ENCODE results near the gene ITIH1.

ITIH1 gene

GRCh38 chr3:52809662-52810377 lies 32.4 kb downstream of the ITIH1 start:
- TF ChIP-seq, protein P1, sequence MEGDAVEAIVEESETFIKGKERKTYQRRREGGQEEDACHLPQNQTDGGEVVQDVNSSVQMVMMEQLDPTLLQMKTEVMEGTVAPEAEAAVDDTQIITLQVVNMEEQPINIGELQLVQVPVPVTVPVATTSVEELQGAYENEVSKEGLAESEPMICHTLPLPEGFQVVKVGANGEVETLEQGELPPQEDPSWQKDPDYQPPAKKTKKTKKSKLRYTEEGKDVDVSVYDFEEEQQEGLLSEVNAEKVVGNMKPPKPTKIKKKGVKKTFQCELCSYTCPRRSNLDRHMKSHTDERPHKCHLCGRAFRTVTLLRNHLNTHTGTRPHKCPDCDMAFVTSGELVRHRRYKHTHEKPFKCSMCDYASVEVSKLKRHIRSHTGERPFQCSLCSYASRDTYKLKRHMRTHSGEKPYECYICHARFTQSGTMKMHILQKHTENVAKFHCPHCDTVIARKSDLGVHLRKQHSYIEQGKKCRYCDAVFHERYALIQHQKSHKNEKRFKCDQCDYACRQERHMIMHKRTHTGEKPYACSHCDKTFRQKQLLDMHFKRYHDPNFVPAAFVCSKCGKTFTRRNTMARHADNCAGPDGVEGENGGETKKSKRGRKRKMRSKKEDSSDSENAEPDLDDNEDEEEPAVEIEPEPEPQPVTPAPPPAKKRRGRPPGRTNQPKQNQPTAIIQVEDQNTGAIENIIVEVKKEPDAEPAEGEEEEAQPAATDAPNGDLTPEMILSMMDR (IDR thresholded peaks at IDR 0.05): no peak
- Histone ChIP-seq H3K36me3 (peaks cover 9 to 34% (median 26%) of the 10 kb centered on the region in 3 donors), H3K4me3 (no peak overlapping the region), H3K9me3 (no peaks in the 10 kb centered on the region), H3K4me1 (no peaks in the 10 kb centered on the region), H3K27me3 (no peaks in the 10 kb centered on the region), H3K27ac (no peak overlapping the region)
- no peak for DNase-seq
- intact Hi-C loops (cut with DNase I; ENCODE audit: low total_unique reads): no loop called here

DNA sequence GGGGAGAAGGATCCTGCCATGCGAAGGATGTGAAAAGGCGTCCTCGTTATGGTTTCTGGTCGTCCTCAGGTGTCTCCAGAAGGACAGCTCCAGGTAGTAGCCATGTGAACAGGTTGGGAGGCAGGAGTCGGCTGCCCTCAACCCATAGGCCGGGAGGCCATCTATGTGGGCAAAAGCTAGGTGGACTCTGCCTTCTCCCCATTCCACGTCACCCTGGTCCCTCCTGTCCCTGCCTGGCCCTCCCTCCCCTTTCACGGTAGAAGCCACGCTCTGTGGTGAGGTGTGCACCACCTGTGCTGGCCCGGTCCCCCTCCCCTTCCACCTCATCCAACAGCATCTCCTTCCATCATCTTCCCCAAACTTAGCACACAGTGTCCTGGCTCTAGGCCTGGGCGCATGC lies 33.5 kb downstream of the ITIH1 start:
- Histone ChIP-seq H3K27ac (no peak overlapping the region), H3K36me3 (peaks cover 9 to 25% (median 21%) of the 10 kb centered on the region in 3 donors), H3K27me3 (no peaks in the 10 kb centered on the region), H3K4me1 (no peaks in the 10 kb centered on the region), H3K9me3 (no peaks in the 10 kb centered on the region), H3K4me3 (no peak overlapping the region)
- TF ChIP-seq, protein P1 (IDR thresholded peaks at IDR 0.05): no peak
- intact Hi-C loops (cut with DNase I; ENCODE audit: low total_unique reads): no loop called here
- no peak for DNase-seq

GRCh38 chr3:52811452-52812011 lies 34.1 kb downstream of the ITIH1 start:
- Histone ChIP-seq H3K27ac (no peak overlapping the region), H3K4me3 (no peak overlapping the region), H3K4me1 (no peaks in the 10 kb centered on the region), H3K27me3 (no peaks in the 10 kb centered on the region), H3K9me3 (no peaks in the 10 kb centered on the region), H3K36me3 (peaks cover 6 to 25% (median 16%) of the 10 kb centered on the region in 3 donors)
- TF ChIP-seq, protein P1 (IDR thresholded peaks at IDR 0.05): no peak
- intact Hi-C loops (cut with DNase I; ENCODE audit: low total_unique reads): no loop called here
- no peak for DNase-seq

DNA sequence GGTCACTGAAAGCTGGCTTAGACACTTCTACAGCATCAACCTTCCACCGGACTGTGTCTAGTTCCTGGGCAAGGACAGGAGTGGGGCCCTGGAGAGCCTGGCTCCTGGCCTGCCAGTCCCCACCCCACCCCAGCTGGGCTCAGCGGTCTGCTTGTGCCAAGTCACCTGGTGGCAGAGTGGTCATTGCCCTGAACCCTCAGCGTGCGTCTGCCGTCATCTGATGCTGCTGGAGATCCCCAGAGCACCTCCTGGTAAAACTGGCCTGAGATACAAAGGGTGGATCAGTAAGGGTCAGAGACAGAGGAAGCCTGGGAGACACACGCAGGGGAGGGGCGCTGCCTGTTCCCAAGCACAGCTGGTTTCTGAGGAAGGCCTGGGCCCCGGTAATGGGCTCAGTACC lies 36.4 kb downstream of the ITIH1 start:
- intact Hi-C loops (cut with DNase I; ENCODE audit: low total_unique reads): no loop called here
- Histone ChIP-seq H3K27ac (no peak overlapping the region), H3K27me3 (no peaks in the 10 kb centered on the region), H3K4me3 (no peak overlapping the region), H3K9me3 (no peaks in the 10 kb centered on the region), H3K4me1 (no peaks in the 10 kb centered on the region), H3K36me3 (peaks cover 4 to 28% (median 16%) of the 10 kb centered on the region in 3 donors)
- no peak for DNase-seq
- TF ChIP-seq, protein P1 (IDR thresholded peaks at IDR 0.05): no peak

- Histone ChIP-seq H3K27ac (no peak overlapping the region), H3K27me3 (no peaks in the 10 kb centered on the region), H3K9me3 (no peaks in the 10 kb centered on the region), H3K4me3 (no peak overlapping the region), H3K4me1 (no peaks in the 10 kb centered on the region), H3K36me3 (peaks cover 23 to 52% (median 37%) of the 10 kb centered on the region in 3 donors)
- TF ChIP-seq, protein P1 (IDR thresholded peaks at IDR 0.05): no peak
- intact Hi-C loops (cut with DNase I; ENCODE audit: low total_unique reads): no loop called here
- no peak for DNase-seq
These were observed 38.8 kb downstream of the ITIH1 start for GRCh38 chr3:52816199-52816598.
